SK-N-DZ (cell line): Measurements from ENCODE around the gene ZNF385B.

Experiments used
- DNase-seq: peaks from one replicate; pipeline ENCODE4 v3.0.0-alpha.2; 2015; ENCODE audit warnings: low spot score

The ZNF385B gene

DNA sequence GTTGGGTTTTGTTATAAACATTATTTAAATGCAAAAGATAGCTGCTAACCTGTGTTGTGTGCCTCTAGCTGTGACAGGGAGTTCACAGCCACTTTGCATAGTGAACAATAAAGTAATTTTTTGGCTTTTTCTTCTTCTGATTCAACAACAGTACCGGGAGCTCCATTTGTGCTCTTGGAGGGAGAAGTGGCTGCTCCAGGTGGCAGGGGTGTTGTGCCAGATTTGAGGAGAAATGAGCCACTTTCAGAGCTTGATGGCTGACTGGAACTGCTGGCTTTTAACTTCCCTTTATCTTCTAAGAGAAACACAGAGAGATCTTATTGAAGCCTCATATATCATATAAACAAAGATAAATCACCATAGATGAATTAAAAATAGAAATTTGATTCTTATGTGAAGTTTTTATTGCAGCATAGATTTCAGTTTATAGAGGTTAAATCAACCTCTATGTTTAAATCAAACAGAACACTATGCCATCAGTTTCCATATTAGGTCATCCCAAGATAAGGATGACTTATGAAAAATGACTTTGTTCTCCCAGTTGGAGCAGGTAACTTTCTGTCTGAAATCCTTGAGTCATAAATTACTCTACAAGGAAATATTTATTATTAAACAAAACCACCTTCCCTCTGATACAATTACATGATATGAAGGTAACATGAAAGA is 414.8 kb downstream of the ZNF385B start:
- no peak for DNase-seq

DNA sequence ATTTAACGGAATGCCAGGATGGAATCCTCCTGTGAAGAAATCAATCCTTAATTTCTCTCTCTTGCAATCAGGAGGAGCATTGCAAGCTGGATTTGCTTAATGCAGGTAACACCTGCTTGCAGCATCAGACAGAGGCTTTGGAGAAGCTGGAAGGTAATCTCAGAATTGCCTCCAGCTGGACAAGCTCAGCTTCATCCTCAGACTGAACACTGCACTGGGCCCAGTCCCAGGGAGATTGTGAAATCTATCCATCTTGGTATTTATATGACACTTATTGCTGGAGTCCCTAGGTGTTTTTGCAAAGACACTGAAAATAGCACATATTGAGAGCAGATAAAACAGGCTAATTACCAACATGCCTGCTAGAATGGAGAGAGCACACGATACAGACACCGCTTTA is 417.4 kb downstream of the ZNF385B start:
- no peak for DNase-seq

DNA sequence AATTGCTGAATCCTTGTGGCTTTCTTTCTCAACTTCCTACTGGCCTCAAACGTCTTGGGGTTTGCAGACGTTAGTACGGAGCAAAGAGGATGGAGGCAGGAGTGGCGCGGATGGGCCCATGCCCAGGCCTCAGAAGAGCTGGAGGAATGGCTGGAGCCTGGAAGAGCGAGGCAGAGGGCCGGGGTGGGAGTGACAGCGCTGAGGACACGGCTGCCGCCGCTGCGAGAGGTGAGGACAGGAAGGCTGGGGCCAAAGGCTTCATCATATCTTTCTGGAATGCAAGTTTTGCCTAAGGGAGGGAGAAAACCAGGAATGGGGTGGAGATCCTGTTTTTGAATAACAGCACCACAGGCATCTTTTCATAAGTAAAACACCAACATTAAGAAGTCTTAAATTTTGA is 418.2 kb downstream of the ZNF385B start:
- DNase-seq, result no peak

- DNase-seq, result no peak
Observed at GRCh38 chr2:179442206-179442605, 419.2 kb downstream of the ZNF385B start.

DNA sequence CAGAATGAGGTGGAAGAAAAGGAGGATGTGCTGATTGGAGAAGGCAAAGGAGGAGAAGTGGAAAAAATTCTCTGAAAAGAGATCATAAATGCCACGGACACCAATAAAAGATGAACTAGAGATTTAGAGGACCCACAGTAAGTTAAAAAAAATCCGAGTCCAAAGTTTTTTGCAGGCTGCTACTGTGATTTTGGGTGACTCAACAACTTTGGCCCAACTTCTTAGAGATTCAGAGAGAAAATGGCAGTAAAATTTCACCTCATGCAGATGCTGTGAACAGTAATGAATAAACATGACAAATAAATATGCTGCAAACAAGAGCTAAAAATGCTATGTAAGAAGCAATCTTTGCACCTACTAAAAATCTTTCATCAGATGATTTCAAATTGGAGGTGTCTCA is 419.9 kb downstream of the ZNF385B start:
- no peak for DNase-seq

GRCh38 chr2:179440642-179441251 is 420.7 kb downstream of the ZNF385B start:
- DNase-seq, result no peak

GRCh38 chr2:179438654-179439053 is 422.8 kb downstream of the ZNF385B start:
- DNase-seq, result peak; percentile 43

DNA sequence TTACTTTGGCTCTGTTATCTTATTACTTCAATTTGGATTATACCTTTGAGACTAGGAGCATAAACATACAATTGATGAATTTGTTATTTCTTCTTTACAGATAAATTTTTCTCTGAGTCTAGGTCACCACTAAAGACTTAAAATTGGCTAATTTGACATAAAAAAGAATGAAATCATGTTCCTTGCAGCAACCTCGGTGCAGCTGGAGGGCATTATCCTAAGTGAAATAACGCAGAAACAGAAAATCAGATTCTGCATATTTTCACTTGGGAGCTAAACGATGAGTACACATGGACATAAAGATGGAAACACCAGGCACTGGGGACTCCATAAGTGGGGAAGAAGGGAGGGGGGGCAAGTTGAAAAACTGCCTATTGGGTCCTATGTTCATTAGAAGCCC is 424.0 kb downstream of the ZNF385B start:
- DNase-seq, result peak; percentile 89

DNA sequence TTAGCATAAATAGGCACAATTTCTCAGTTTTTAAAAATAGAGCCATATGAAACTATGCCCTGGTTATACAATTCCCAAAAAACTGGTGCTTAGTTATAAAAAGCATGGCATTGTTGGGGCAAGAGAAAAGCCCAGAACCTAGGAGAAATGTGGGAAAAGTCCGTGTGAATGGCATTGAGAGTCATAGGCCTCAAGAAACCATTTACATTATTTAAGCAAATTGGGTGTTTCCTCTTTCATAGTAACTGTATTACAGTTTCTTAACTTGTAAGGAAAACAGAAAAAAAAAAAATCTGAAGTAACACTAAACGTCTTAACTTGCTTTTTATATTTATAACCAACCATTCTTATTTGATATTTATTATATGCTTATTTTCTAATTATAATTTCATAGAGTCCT is 425.8 kb downstream of the ZNF385B start:
- no peak for DNase-seq

- DNase-seq, result no peak
Observed at GRCh38 chr2:179435000-179435399, 426.4 kb downstream of the ZNF385B start.

GRCh38 chr2:179434357-179434756 is 427.1 kb downstream of the ZNF385B start:
- DNase-seq, result no peak

- no peak for DNase-seq
Observed at GRCh38 chr2:179432751-179433150, 428.7 kb downstream of the ZNF385B start.

DNA sequence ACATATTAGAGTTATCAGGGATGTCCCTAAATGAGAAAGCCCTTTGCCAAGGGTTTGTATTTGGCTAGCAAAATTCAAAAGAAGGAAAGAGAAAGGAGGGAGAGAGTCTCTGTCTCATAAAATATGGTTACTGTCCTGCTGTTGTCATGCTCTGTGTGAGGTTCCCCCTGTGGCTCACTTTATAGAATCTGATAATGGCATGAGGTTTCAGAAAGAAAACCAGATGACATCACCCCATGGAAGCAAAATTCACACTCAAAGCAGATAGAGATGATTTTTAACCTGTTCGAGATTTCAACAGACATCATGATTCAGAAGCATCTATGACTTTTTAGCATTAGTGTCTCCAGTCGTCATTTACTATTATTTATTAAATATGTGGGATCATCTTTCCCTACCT is 431.8 kb downstream of the ZNF385B start:
- DNase-seq, result no peak

- DNase-seq, result no peak
Observed at GRCh38 chr2:179429060-179429471, 432.3 kb downstream of the ZNF385B start.

- no peak for DNase-seq
Observed at GRCh38 chr2:179428649-179429048, 432.8 kb downstream of the ZNF385B start.

GRCh38 chr2:179427065-179427464 is 434.3 kb downstream of the ZNF385B start:
- no peak for DNase-seq

GRCh38 chr2:179424571-179424970 is 436.8 kb downstream of the ZNF385B start:
- DNase-seq, result no peak

DNA sequence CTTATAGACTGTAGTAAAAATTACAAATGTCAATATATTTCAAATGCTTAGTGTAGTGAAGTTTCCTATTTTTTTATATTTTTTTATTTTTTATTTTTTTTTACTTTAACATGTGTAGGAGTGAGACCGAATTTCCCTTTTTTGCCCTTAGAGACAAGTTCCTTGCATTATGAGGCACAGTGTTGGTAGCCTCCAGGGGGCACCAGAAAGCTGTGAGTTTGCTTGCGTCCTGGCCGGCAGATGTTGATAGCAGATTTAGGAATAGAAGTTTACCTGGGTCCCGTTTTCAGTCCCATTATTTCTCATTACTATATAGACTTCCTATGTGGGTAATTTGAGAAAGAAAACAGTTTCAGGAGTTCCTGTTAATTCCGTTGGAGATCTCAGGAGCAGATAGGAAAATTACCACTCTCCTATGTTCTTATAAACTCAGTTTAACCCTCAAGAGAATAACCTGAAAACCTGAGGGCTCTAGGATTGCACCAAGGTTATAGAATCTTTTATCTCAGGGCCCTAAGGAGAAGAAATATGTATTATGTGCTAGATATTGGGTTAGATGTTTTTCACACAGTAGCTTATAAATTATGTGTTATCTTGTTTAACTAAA is 439.3 kb downstream of the ZNF385B start:
- DNase-seq, result peak; percentile 72

DNA sequence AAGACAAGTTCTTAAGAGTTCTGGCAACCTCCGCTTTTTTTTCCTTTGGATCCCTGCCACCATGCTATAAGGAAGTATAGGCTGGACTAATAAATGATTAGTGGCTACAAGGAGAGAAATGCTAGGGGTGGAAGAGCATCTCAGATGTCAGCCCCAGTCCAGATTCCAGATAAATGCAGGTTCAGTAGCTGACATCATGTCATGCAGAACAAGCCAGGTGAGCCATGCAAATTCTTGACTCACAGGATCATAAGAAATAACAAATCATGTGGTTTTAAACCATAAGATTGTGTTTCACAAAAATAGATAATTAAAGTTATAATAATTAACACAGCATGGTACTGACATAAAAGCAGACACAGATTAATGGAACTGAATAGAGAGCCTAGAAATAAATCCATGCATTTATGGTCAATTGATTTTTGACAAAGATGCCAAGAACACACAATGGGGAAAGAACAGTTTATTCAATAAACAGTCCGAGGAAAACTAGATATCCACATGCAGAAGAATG is 443.9 kb downstream of the ZNF385B start:
- no peak for DNase-seq

DNA sequence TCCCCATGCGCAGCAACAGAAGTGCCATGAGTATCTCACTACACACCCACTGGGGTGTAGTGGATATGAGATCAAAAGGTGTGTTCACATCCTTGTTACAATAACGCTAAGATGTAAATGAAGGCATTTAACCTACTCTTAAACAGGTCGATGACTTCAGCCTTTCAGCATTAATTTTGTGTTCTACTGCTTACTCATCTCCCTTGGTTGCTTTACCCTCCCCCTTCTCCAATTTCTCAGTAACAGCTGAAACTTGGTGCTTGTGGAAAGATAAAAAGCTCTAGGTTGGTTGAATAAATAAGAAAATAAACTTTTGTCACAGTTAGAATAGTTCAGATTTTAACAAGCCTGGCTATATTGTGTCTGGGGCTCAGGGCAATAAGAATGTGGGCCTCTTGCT is 449.3 kb downstream of the ZNF385B start:
- no peak for DNase-seq

- DNase-seq, result peak; percentile 68
Observed at GRCh38 chr2:179410552-179411356, 450.7 kb downstream of the ZNF385B start.

GRCh38 chr2:179403624-179404023 is 457.8 kb downstream of the ZNF385B start:
- DNase-seq, result no peak
